Mesendoderm (in vitro differentiated cells): ENCODE data around the gene TNFRSF6B.

ENCODE experiments used
- DNase-seq: peaks from one replicate; pipeline ENCODE4 v3.0.0; 2013
- H2AK5ac ChIP-seq: 2 replicates; pipeline ENCODE4 v1.6.1; 2013; ENCODE audit warnings: low read length, inconsistent platforms
- H2BK120ac ChIP-seq: 2 replicates; pipeline ENCODE4 v1.6.1; 2013; ENCODE audit warnings: low read depth, mild to moderate bottlenecking, low read length, moderate library complexity, mixed read lengths
- H2BK15ac ChIP-seq: replicated peaks from 2 replicates; pipeline ENCODE4 v1.6.1; 2013; ENCODE audit warnings: low read depth, mild to moderate bottlenecking, moderate library complexity
- H2BK5ac ChIP-seq: 2 replicates; pipeline ENCODE4 v1.6.1; 2013; ENCODE audit warnings: low read length, inconsistent platforms
- H3K18ac ChIP-seq: 2 replicates; pipeline ENCODE4 v1.6.1; 2013; ENCODE audit warnings: mild to moderate bottlenecking, low read length, mixed read lengths
- H3K23ac ChIP-seq: one replicate; pipeline ENCODE4 v1.6.1; 2013; ENCODE audit warnings: low read length
- H3K27ac ChIP-seq: 2 replicates; pipeline ENCODE4 v1.5.1; 2013; ENCODE audit warnings: low read depth, mild to moderate bottlenecking, inconsistent platforms, low read length, moderate library complexity
- H3K27me3 ChIP-seq: 2 replicates; pipeline ENCODE4 v1.6.1; 2013; ENCODE audit warnings: low read length, control low read depth, mild to moderate bottlenecking, inconsistent platforms; ENCODE audit not compliant: insufficient read depth, poor library complexity
- H3K36me3 ChIP-seq: 2 replicates; pipeline ENCODE4 v1.6.1; 2013; ENCODE audit warnings: low read length, inconsistent platforms; ENCODE audit not compliant: control insufficient read depth, insufficient read depth
- H3K4ac ChIP-seq: one replicate; pipeline ENCODE4 v1.6.1; 2013; ENCODE audit warnings: low read depth, mild to moderate bottlenecking, low read length, moderate library complexity
- H3K4me1 ChIP-seq: 2 replicates; pipeline ENCODE4 v1.6.1; 2013; ENCODE audit warnings: low read depth, low read length, inconsistent platforms; ENCODE audit not compliant: control insufficient read depth
- H3K4me2 ChIP-seq: 2 replicates; pipeline ENCODE4 v1.6.1; 2013; ENCODE audit warnings: low read length
- H3K4me3 ChIP-seq: 2 replicates; pipeline ENCODE4 v1.5.1; 2013; ENCODE audit warnings: mild to moderate bottlenecking, low read length
- H3K56ac ChIP-seq: one replicate; pipeline ENCODE4 v1.6.1; 2013; ENCODE audit warnings: low read length
- H3K79me1 ChIP-seq: 2 replicates; pipeline ENCODE4 v1.6.1; 2013; ENCODE audit warnings: low read length, inconsistent platforms
- H3K79me2 ChIP-seq: 2 replicates; pipeline ENCODE4 v1.6.1; 2013; ENCODE audit warnings: mild to moderate bottlenecking, low read length; ENCODE audit not compliant: control insufficient read depth, insufficient read depth
- H3K9ac ChIP-seq: 2 replicates; pipeline ENCODE4 v1.6.1; 2013; ENCODE audit warnings: low read length, inconsistent platforms
- H4K5ac ChIP-seq: one replicate; pipeline ENCODE4 v1.6.1; 2013; ENCODE audit warnings: low read length
- H4K8ac ChIP-seq: one replicate; pipeline ENCODE4 v1.6.1; 2013; ENCODE audit warnings: low read depth, mild to moderate bottlenecking, control low read depth, low read length, moderate library complexity
- WGBS: extraction: QIAGEN DNeasy Blood & Tissue Kit; methylation state at CpG from one replicate; pipeline ENCODE4 v1.1.7; 2013; ENCODE audit warnings: low lambda C conversion rate, missing lambda C conversion rate; ENCODE audit not compliant: insufficient coverage; ENCODE audit errors: extremely low coverage; 5-methylcytosine and 5-hydroxymethylcytosine counted together

Gene TNFRSF6B

DNA sequence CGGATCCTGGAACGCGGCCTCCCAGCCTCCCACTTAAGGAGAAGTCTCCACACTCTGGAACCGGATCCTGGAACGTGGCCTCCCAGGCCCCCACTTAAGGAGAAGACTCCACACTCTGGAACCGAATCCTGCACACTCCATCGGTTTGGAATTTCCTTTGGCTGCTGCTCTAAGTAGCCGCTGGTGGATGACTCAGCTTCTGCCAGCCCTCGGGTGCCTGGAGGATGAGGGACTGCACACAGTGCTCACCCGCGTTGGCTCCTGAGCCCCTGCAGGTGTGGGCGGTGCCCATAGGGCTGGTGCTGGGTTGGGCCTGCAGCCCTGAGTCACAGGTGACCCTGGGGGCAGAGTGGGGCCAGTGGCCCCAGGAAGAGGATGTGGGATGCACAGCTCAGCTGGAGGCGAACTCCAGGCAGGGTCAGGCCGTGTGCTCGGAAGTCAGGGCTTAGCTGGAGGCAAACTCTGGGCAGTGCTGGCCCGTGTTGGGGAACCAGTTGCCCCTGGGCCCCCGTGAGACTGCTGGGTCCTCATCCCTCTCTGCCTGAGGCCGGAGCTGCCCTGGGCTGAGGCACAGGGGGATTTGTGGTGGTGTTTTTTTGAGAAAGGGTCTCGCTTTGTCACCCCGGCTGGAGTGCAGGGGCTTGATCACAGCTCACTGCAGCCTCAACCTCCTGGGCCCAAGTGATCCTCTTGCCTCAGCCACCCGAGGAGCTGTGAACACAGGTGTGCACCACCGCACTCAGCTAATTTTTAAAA is 13.9 kb upstream of the TNFRSF6B start:
- Histone ChIP-seq H3K27ac (no peak overlapping the region), H4K8ac (no peak overlapping the region), H3K79me1 (no peaks in the 10 kb centered on the region), H4K5ac (no peak overlapping the region), H3K56ac (no peak overlapping the region), H3K4me3 (no peak overlapping the region), H2BK5ac (no peak overlapping the region), H3K9ac (no peak overlapping the region), H3K27me3 (no peaks in the 10 kb centered on the region), H2BK120ac (no peak overlapping the region), H3K23ac (no peak overlapping the region), H2BK15ac (no peak overlapping the region), H3K18ac (no peak overlapping the region), H3K36me3 (peaks cover 1% of the 10 kb centered on the region), H3K4ac (no peak overlapping the region), H3K4me1 (no peaks in the 10 kb centered on the region), H3K79me2 (no peaks in the 10 kb centered on the region), H3K4me2 (no peak overlapping the region), H2AK5ac (no peak overlapping the region)
- whole genome bisulfite sequencing = no CpG with 5 or more reads among the region's 22 CpGs
- peak; percentile 67 for DNase-seq

DNA sequence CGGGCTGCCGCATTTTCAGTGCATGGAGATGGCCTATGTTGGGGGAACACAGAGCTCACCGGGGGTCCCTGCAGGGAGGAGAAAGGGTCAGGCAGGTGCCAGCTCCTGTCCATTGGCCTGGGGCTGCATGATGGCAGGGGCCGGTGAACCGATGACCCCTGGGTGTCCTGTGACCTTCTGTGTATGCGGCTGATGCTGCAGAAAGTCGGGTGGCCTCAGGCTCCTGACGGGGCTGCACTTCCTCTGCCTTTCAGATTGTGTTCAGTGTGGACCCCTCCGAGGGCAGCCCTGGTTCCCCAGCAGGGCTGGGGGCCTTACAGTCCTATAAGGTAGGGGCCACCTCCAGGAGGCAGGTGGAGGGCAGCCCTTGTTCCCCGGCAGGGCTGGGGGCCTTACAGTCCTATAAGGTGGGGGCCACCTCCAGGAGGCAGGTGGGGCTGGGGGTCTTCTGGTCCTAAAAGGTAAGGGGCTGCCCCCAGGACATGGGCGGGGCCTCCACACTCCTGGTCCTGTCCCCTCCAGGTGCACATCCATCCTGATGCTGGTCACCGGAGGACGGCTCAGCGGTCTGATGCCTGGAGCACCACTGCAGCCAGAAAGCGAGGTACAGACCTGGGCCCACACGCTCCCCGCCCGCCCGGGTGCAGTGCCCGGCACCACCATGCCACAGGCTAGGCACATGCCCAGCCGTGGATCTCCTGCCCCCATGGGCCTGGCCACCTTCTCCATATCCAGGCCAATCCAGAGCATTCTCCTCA is 11.0 kb upstream of the TNFRSF6B start:
- Histone ChIP-seq H2BK15ac (no peak overlapping the region), H3K4me1 (no peaks in the 10 kb centered on the region), H2AK5ac (no peak overlapping the region), H3K36me3 (no peaks in the 10 kb centered on the region), H3K27me3 (no peaks in the 10 kb centered on the region), H3K4me3 (no peak overlapping the region), H3K4ac (no peak overlapping the region), H3K79me1 (no peaks in the 10 kb centered on the region), H3K23ac (no peak overlapping the region), H3K4me2 (no peak overlapping the region), H3K27ac (no peak overlapping the region), H2BK5ac (no peak overlapping the region), H4K5ac (no peak overlapping the region), H3K18ac (no peak overlapping the region), H3K9ac (no peak overlapping the region), H4K8ac (no peak overlapping the region), H3K56ac (no peak overlapping the region), H2BK120ac (no peak overlapping the region), H3K79me2 (no peaks in the 10 kb centered on the region)
- no peak for DNase-seq
- no CpG with 5 or more reads among the region's 21 CpGs for WGBS

DNA sequence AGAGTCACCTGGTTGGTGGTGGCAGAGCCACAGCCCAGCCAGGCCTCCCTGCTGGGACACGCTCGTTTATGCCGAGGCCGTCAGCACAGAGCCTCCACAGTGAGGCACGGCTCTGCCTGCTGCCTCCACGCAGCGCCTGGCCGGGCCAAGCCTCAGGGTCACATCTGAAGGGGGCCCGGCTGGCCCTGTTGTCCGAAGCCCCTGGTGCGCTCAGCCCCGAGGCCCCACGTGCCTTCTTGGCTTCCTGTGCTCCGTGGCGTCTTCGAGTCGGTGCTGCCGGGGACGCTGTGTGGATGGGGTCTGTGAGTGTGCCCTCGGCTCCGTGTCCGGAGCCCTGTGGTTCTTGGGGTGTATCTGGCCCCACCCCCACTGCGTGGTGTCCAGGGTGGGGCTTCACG is 10.4 kb upstream of the TNFRSF6B start:
- Histone ChIP-seq H3K4ac (no peak overlapping the region), H4K5ac (no peak overlapping the region), H3K23ac (no peak overlapping the region), H3K9ac (no peak overlapping the region), H2BK5ac (no peak overlapping the region), H3K18ac (no peak overlapping the region), H3K56ac (no peak overlapping the region), H3K79me2 (no peaks in the 10 kb centered on the region), H2BK15ac (no peak overlapping the region), H4K8ac (no peak overlapping the region), H2AK5ac (no peak overlapping the region), H3K79me1 (no peaks in the 10 kb centered on the region), H3K4me2 (no peak overlapping the region), H3K4me1 (no peaks in the 10 kb centered on the region), H3K4me3 (no peak overlapping the region), H3K27ac (no peak overlapping the region), H3K27me3 (no peaks in the 10 kb centered on the region), H2BK120ac (no peak overlapping the region), H3K36me3 (no peaks in the 10 kb centered on the region)
- no CpG with 5 or more reads among the region's 24 CpGs for WGBS
- DNase-seq = no peak

DNA sequence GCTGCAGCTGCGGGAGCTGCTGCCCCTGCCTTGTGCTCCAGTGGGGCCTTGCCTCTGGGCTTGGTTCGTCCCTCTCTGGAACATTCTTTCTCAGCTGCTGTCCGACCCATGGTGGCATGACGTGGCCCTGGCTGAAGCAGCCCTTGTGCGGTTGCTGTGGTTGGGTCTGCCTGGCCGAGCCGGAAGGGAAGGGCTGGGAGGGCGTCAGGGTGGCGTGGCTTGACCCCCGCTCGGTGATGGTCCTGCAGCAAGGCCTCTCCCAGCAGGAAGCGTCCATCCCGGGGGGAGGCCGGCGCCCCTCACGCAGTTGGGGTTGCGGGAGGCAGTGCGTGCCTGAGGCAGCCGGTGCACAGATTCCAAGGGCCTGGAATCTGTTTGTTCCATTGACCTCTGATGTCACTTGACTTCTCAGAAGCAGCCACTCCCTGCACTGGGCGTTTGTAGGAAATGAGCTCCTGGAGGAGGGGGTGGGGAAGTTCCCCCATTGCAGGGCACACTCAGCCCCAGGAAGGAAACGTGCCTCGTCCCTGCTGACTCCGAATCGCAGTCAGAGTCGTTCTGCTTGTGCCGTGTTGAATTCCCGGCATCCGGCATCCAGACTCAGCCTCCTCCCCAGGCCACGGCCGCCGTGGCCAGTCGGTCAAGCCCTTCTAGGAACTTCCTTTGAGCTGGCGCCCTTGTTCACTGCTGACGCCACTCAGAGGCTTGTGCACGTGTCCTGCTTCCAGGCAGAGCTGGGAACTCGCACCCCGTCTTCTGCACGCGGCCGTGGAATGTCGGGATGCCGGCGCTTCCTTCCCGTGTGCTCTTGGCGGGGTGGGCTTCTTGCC is 9.7 kb upstream of the TNFRSF6B start:
- Histone ChIP-seq H3K4me1 (no peaks in the 10 kb centered on the region), H3K23ac (no peak overlapping the region), H3K79me2 (no peaks in the 10 kb centered on the region), H3K4me2 (no peak overlapping the region), H3K36me3 (no peaks in the 10 kb centered on the region), H3K4ac (no peak overlapping the region), H2BK5ac (no peak overlapping the region), H3K56ac (no peak overlapping the region), H3K27me3 (no peaks in the 10 kb centered on the region), H4K5ac (no peak overlapping the region), H3K4me3 (no peak overlapping the region), H2BK15ac (no peak overlapping the region), H3K79me1 (no peaks in the 10 kb centered on the region), H3K9ac (no peak overlapping the region), H2AK5ac (no peak overlapping the region), H4K8ac (no peak overlapping the region), H3K27ac (no peak overlapping the region), H2BK120ac (no peak overlapping the region), H3K18ac (no peak overlapping the region)
- no peak for DNase-seq
- WGBS = no CpG with 5 or more reads among the region's 45 CpGs

DNA sequence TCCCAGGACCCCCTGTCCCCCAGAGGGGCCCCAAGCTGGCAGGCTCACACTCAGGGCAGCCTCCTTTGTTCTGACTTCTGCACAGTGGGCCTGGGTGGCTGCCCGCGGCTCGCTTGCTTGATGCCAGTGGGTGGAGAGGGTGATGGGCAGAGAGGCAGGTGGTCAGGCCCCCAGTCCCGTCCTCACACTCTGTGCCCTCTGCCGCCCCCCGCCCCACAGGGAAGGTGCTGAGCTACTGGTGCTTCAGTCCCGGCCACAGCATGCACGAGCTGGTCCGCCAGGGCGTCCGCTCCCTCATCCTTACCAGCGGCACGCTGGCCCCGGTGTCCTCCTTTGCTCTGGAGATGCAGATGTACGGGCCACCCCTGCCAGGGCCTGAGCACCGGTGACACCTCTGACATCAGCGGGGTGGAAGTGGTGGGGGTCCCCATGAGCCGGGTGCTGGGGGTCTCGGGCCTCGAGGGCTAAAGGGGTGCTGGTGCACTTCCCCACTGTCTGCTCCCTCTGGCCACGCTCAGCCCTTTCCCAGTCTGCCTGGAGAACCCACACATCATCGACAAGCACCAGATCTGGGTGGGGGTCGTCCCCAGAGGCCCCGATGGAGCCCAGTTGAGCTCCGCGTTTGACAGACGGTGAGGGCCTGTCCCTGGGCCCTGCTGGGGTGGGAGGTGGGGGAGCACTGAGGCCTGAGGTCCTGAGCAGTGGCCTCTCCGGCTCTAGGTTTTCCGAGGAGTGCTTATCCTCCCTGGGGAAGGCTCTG is 8.9 kb upstream of the TNFRSF6B start:
- WGBS = no CpG with 5 or more reads among the region's 29 CpGs
- no peak for DNase-seq
- Histone ChIP-seq H2AK5ac (no peak overlapping the region), H2BK120ac (no peak overlapping the region), H3K4me3 (no peak overlapping the region), H3K27ac (no peak overlapping the region), H3K56ac (no peak overlapping the region), H4K5ac (no peak overlapping the region), H3K23ac (no peak overlapping the region), H3K4me1 (no peaks in the 10 kb centered on the region), H2BK5ac (no peak overlapping the region), H3K79me2 (no peaks in the 10 kb centered on the region), H4K8ac (no peak overlapping the region), H3K27me3 (no peaks in the 10 kb centered on the region), H3K4me2 (no peak overlapping the region), H2BK15ac (no peak overlapping the region), H3K79me1 (no peaks in the 10 kb centered on the region), H3K4ac (no peak overlapping the region), H3K9ac (no peak overlapping the region), H3K36me3 (no peaks in the 10 kb centered on the region), H3K18ac (no peak overlapping the region)
